ENCODE data around the gene LAIR1.
"Not testable (repeated sequence)": the region's sequence is repeated elsewhere in the genome, so short reads cannot be mapped to it uniquely, and the experiment has no call there.

The LAIR1 gene

GRCh38 chr19:54338521-54338920 lies 26.2 kb downstream of the LAIR1 start:
- DNase-seq = no peak

- DNase-seq = no peak
Observed at GRCh38 chr19:54337858-54338230, 26.9 kb downstream of the LAIR1 start.

GRCh38 chr19:54336893-54337857 lies 27.6 kb downstream of the LAIR1 start:
- DNase-seq = no peak

- no peak for DNase-seq
Observed at GRCh38 chr19:54335979-54336892, 28.5 kb downstream of the LAIR1 start.

GRCh38 chr19:54335164-54335563 lies 29.6 kb downstream of the LAIR1 start:
- no peak for DNase-seq

- no peak for DNase-seq
Observed at GRCh38 chr19:54333586-54334298, 31.0 kb downstream of the LAIR1 start.

- no peak for DNase-seq
Observed at GRCh38 chr19:54332149-54332548, 32.6 kb downstream of the LAIR1 start.

- DNase-seq = no peak
Observed at GRCh38 chr19:54331626-54332025, 33.1 kb downstream of the LAIR1 start.

GRCh38 chr19:54329476-54330165 lies 35.1 kb downstream of the LAIR1 start:
- DNase-seq = no peak

GRCh38 chr19:54328781-54329180 lies 36.0 kb downstream of the LAIR1 start:
- DNase-seq = not testable (repeated sequence)

- DNase-seq = no peak
Observed at GRCh38 chr19:54325631-54326030, 39.1 kb downstream of the LAIR1 start.

- DNase-seq = no peak
Observed at GRCh38 chr19:54325194-54325621, 39.5 kb downstream of the LAIR1 start.

GRCh38 chr19:54324071-54324470 lies 40.7 kb downstream of the LAIR1 start:
- DNase-seq = no peak

- not testable (repeated sequence) for DNase-seq
Observed at GRCh38 chr19:54322934-54323333, 41.8 kb downstream of the LAIR1 start.

- DNase-seq = not testable (repeated sequence)
Observed at GRCh38 chr19:54322295-54322694, 42.4 kb downstream of the LAIR1 start.

- DNase-seq = no peak
Observed at GRCh38 chr19:54319892-54320670, 44.6 kb downstream of the LAIR1 start.

- DNase-seq = no peak
Observed at GRCh38 chr19:54319049-54319448, 45.7 kb downstream of the LAIR1 start.

GRCh38 chr19:54317965-54318240 lies 46.8 kb downstream of the LAIR1 start:
- no peak for DNase-seq

GRCh38 chr19:54317108-54317964 lies 47.4 kb downstream of the LAIR1 start:
- no peak for DNase-seq

- no peak for DNase-seq
Observed at GRCh38 chr19:54316746-54317107, 48.0 kb downstream of the LAIR1 start.

GRCh38 chr19:54315956-54316355 lies 48.8 kb downstream of the LAIR1 start:
- DNase-seq = no peak

Measured in NCI-H187 treated with DMSO at 0.1 percent for 48 hours (cell line).